DMS53 treated with DMSO at 0.1 percent for 48 hours (cell line): ENCODE results near the gene ERCC6L.
A peak's percentile ranks its signal among the peaks of the same experiment; 100 is the strongest.

Experiments
- DNase-seq: peaks from one replicate; lab custom pipeline; 2025; ENCODE audit not compliant: unreplicated experiment; lab: John Stamatoyannopoulos, UW

Gene ERCC6L

GRCh38 chrX:72238721-72239475 lies at the start of gene ERCC6L:
TSS of gene ERCC6L (minus strand) at chrX:72239027. CDS start at chrX:72238911, 116 bp downstream.
- DNase-seq, result peak; percentile 64

- DNase-seq, result no peak
These were observed 43.5 kb upstream of the ERCC6L start for GRCh38 chrX:72282302-72282701.

GRCh38 chrX:72280321-72280845 lies 41.6 kb upstream of the ERCC6L start:
- DNase-seq, result no peak

GRCh38 chrX:72276478-72276953 lies 37.7 kb upstream of the ERCC6L start:
- DNase-seq, result no peak

- DNase-seq, result no peak
These were observed 35.7 kb upstream of the ERCC6L start for GRCh38 chrX:72274526-72274925.

GRCh38 chrX:72273718-72274117 lies 34.9 kb upstream of the ERCC6L start:
- no peak for DNase-seq

- DNase-seq, result no peak
These were observed 34.0 kb upstream of the ERCC6L start for GRCh38 chrX:72272868-72273267.

- no peak for DNase-seq
These were observed 33.0 kb upstream of the ERCC6L start for GRCh38 chrX:72271812-72272211.

GRCh38 chrX:72271091-72271788 lies 32.4 kb upstream of the ERCC6L start:
- DNase-seq, result peak; percentile 26

- DNase-seq, result peak; percentile 54
These were observed 31.6 kb upstream of the ERCC6L start for GRCh38 chrX:72270316-72270866.

- DNase-seq, result peak; percentile 33
These were observed 30.9 kb upstream of the ERCC6L start for GRCh38 chrX:72269671-72270251.

- no peak for DNase-seq
These were observed 30.0 kb upstream of the ERCC6L start for GRCh38 chrX:72268597-72269365.

- DNase-seq, result no peak
These were observed 26.4 kb upstream of the ERCC6L start for GRCh38 chrX:72265263-72265662.

GRCh38 chrX:72262077-72262476 lies 23.2 kb upstream of the ERCC6L start:
- no peak for DNase-seq

GRCh38 chrX:72260448-72260847 lies 21.6 kb upstream of the ERCC6L start:
- no peak for DNase-seq

- DNase-seq, result peak; percentile 31
These were observed 19.3 kb upstream of the ERCC6L start for GRCh38 chrX:72258174-72258573.

GRCh38 chrX:72255864-72256263 lies 17.0 kb upstream of the ERCC6L start:
- no peak for DNase-seq

- DNase-seq, result peak; percentile 75
These were observed 16.6 kb upstream of the ERCC6L start for GRCh38 chrX:72255445-72255844.

GRCh38 chrX:72254816-72255215 lies 16.0 kb upstream of the ERCC6L start:
- no peak for DNase-seq

GRCh38 chrX:72253686-72254085 lies 14.9 kb upstream of the ERCC6L start:
- DNase-seq, result no peak
